HEK293 (cell line): ENCODE measurements around the gene CASKIN1.

Experiments used
- HOXA7 ChIP-seq: sonication (generic); formaldehyde crosslinking; IDR thresholded peaks from 2 replicates; pipeline ENCODE4 v1.8.1; 2022; ENCODE audit warnings: missing genetic modification reagents, borderline replicate concordance
- INSM2 ChIP-seq: fragments of 450-650 bp; formaldehyde crosslinking; IDR thresholded peaks from 2 replicates; pipeline ENCODE4 v1.5.1; 2016; ENCODE audit warnings: missing biosample characterization, missing genetic modification characterization
- OVOL3 ChIP-seq: fragments of 450-650 bp; formaldehyde crosslinking; IDR thresholded peaks from 2 replicates; pipeline ENCODE4 v1.5.1; 2016; ENCODE audit warnings: missing biosample characterization, missing genetic modification characterization
- REPIN1 ChIP-seq: fragments of 450-650 bp; formaldehyde crosslinking; IDR thresholded peaks from 2 replicates; pipeline ENCODE4 v1.5.1; 2017; ENCODE audit warnings: missing biosample characterization, missing genetic modification characterization, low read depth
- SALL2 ChIP-seq: fragments of 450-650 bp; formaldehyde crosslinking; IDR thresholded peaks from 2 replicates; pipeline ENCODE4 v1.5.0; 2017; ENCODE audit warnings: missing biosample characterization, mild to moderate bottlenecking, missing genetic modification characterization, borderline replicate concordance
- SCRT2 ChIP-seq: fragments of 450-650 bp; formaldehyde crosslinking; IDR thresholded peaks from 2 replicates; pipeline ENCODE4 v1.5.1; 2016; ENCODE audit warnings: missing biosample characterization, missing genetic modification characterization
- ZEB2 ChIP-seq: fragments of 450-650 bp; formaldehyde crosslinking; IDR thresholded peaks from 2 replicates; pipeline ENCODE4 v1.5.1; 2016; ENCODE audit warnings: missing biosample characterization, missing genetic modification characterization
- ZFP3 ChIP-seq: fragments of 450-650 bp; formaldehyde crosslinking; IDR thresholded peaks from 2 replicates; pipeline ENCODE4 v1.5.1; 2016; ENCODE audit warnings: low read depth, missing biosample characterization, missing genetic modification characterization
- ZNF132 ChIP-seq: fragments of 450-650 bp; formaldehyde crosslinking; IDR thresholded peaks from 2 replicates; pipeline ENCODE4 v1.5.1; 2017; ENCODE audit warnings: missing biosample characterization, missing genetic modification characterization, borderline replicate concordance
- ZNF133 ChIP-seq: fragments of 450-650 bp; formaldehyde crosslinking; IDR thresholded peaks from 2 replicates; pipeline ENCODE4 v1.5.1; 2016; ENCODE audit warnings: missing biosample characterization, missing genetic modification characterization
- ZNF214 ChIP-seq: fragments of 450-650 bp; formaldehyde crosslinking; IDR thresholded peaks from 2 replicates; pipeline ENCODE4 v1.5.1; 2017; ENCODE audit warnings: missing biosample characterization, mild to moderate bottlenecking, missing genetic modification characterization, borderline replicate concordance
- ZNF221 ChIP-seq: fragments of 450-650 bp; formaldehyde crosslinking; IDR thresholded peaks from 2 replicates; pipeline ENCODE4 v1.5.1; 2017; ENCODE audit warnings: missing biosample characterization, missing genetic modification characterization, borderline replicate concordance
- ZNF223 ChIP-seq: fragments of 450-650 bp; formaldehyde crosslinking; IDR thresholded peaks from 2 replicates; pipeline ENCODE4 v1.5.1; 2016; ENCODE audit warnings: missing biosample characterization, missing genetic modification characterization
- ZNF248 ChIP-seq: fragments of 450-650 bp; formaldehyde crosslinking; IDR thresholded peaks from 2 replicates; pipeline ENCODE4 v1.5.1; 2017; ENCODE audit warnings: missing biosample characterization, missing genetic modification characterization
- ZNF280C ChIP-seq: fragments of 450-650 bp; formaldehyde crosslinking; IDR thresholded peaks from 2 replicates; pipeline ENCODE4 v1.5.1; 2016; ENCODE audit warnings: missing biosample characterization, missing genetic modification characterization
- ZNF398 ChIP-seq: fragments of 450-650 bp; formaldehyde crosslinking; IDR thresholded peaks from 2 replicates; pipeline ENCODE4 v1.5.1; 2017; ENCODE audit warnings: missing biosample characterization, missing genetic modification characterization
- ZNF433 ChIP-seq: fragments of 450-650 bp; formaldehyde crosslinking; IDR thresholded peaks from 2 replicates; pipeline ENCODE4 v1.5.1; 2016; ENCODE audit warnings: missing biosample characterization, missing genetic modification characterization, low read depth
- ZNF548 ChIP-seq: fragments of 450-650 bp; formaldehyde crosslinking; IDR thresholded peaks from 2 replicates; pipeline ENCODE4 v1.5.1; 2016; ENCODE audit warnings: missing biosample characterization, missing genetic modification characterization
- ZNF549 ChIP-seq: fragments of 450-650 bp; IDR thresholded peaks from 2 replicates; pipeline ENCODE4 v1.5.1; 2018; ENCODE audit warnings: missing biosample characterization, missing genetic modification characterization, mild to moderate bottlenecking, inconsistent platforms, moderate library complexity
- ZNF555 ChIP-seq: fragments of 450-650 bp; formaldehyde crosslinking; conservative IDR thresholded peaks from 2 replicates; pipeline ENCODE4 v1.5.1; 2017; ENCODE audit warnings: missing biosample characterization, mild to moderate bottlenecking, missing genetic modification characterization, inconsistent platforms
- ZNF585B ChIP-seq: fragments of 450-650 bp; formaldehyde crosslinking; IDR thresholded peaks from 2 replicates; pipeline ENCODE4 v1.5.1; 2016; ENCODE audit warnings: missing biosample characterization, missing genetic modification characterization
- ZNF596 ChIP-seq: fragments of 450-650 bp; IDR thresholded peaks from 2 replicates; pipeline ENCODE4 v1.5.0; 2018; ENCODE audit warnings: missing biosample characterization, mild to moderate bottlenecking, missing genetic modification characterization, moderate library complexity
- ZNF621 ChIP-seq: fragments of 450-650 bp; formaldehyde crosslinking; IDR thresholded peaks from 2 replicates; pipeline ENCODE4 v1.5.1; 2017; ENCODE audit warnings: missing biosample characterization, missing genetic modification characterization
- ZNF623 ChIP-seq: fragments of 450-650 bp; formaldehyde crosslinking; IDR thresholded peaks from 2 replicates; pipeline ENCODE4 v1.5.1; 2016; ENCODE audit warnings: missing biosample characterization, missing genetic modification characterization
- ZNF629 ChIP-seq: fragments of 450-650 bp; formaldehyde crosslinking; IDR thresholded peaks from 2 replicates; pipeline ENCODE4 v1.5.1; 2017; ENCODE audit warnings: missing biosample characterization, missing genetic modification characterization
- ZNF654 ChIP-seq: fragments of 450-650 bp; formaldehyde crosslinking; IDR thresholded peaks from 2 replicates; pipeline ENCODE4 v1.5.1; 2016; ENCODE audit warnings: low read depth, missing biosample characterization, missing genetic modification characterization
- ZNF707 ChIP-seq: fragments of 450-650 bp; formaldehyde crosslinking; IDR thresholded peaks from 2 replicates; pipeline ENCODE4 v1.5.1; 2016; ENCODE audit warnings: missing biosample characterization, missing genetic modification characterization
- ZNF768 ChIP-seq: fragments of 450-650 bp; formaldehyde crosslinking; IDR thresholded peaks from 2 replicates; pipeline ENCODE4 v1.5.1; 2018; ENCODE audit warnings: missing biosample characterization, mild to moderate bottlenecking, missing genetic modification characterization
- ZNF785 ChIP-seq: fragments of 450-650 bp; formaldehyde crosslinking; IDR thresholded peaks from 2 replicates; pipeline ENCODE4 v1.5.1; 2016; ENCODE audit warnings: missing biosample characterization, missing genetic modification characterization
- ZNF837 ChIP-seq: fragments of 450-650 bp; formaldehyde crosslinking; IDR thresholded peaks from 2 replicates; pipeline ENCODE4 v1.5.1; 2016; ENCODE audit warnings: missing biosample characterization, missing genetic modification characterization
- TF ChIP-seq, protein P1 (sequence below): fragments of 450-650 bp; formaldehyde crosslinking; IDR thresholded peaks from 2 replicates; pipeline ENCODE4 v1.5.1; 2017; ENCODE audit warnings: missing biosample characterization, missing genetic modification characterization

Gene CASKIN1

DNA sequence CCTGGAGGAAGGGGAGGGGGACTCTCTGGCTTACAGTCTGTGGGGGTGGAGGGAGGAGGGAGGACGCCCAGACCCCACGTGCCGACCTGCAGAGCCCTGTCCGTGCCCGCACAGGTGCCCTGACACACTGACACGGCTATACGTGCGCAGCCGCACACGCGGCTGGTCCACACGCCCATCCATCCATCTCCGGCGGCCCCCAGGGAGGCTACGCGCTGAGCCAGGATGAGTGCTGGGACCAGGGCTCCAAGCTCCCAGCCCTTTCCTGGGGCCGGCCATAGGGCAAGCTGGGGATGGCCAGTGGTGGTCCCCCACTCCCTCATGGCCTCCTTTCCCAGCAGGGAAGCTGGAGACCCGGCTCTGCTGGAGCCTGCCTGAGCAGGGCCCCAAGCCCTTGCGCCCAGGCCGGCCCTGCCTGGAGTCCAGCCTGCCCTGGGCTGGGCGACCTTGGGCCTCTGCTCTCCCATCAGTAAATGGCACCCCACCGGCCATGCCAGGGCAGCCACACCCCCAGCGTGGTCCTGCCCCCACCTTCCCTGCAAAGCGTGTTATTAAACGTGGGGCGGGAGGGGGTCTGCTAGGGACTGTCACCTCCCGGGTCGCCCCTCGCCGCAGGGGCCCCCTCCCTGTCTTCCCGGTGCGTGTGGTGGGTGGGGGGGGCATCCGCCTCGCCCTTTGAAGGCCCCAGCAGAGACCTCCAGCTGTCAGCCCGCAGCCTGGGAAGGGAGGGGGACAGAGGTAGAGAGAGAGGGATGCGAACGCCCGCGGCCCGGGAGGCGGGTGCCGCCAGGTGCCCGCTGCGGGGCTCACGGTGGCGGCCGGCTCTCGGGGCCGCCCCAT is 863 bp downstream of the CASKIN1 start (continued):
- no peak for TF ChIP-seq ZNF548
- TF ChIP-seq ZNF785 (tag by site-specific recombination): no peak
- no peak for TF ChIP-seq ZNF280C (tag by site-specific recombination)
- no peak for TF ChIP-seq ZNF707 (tag by site-specific recombination)
- TF ChIP-seq, protein P1, sequence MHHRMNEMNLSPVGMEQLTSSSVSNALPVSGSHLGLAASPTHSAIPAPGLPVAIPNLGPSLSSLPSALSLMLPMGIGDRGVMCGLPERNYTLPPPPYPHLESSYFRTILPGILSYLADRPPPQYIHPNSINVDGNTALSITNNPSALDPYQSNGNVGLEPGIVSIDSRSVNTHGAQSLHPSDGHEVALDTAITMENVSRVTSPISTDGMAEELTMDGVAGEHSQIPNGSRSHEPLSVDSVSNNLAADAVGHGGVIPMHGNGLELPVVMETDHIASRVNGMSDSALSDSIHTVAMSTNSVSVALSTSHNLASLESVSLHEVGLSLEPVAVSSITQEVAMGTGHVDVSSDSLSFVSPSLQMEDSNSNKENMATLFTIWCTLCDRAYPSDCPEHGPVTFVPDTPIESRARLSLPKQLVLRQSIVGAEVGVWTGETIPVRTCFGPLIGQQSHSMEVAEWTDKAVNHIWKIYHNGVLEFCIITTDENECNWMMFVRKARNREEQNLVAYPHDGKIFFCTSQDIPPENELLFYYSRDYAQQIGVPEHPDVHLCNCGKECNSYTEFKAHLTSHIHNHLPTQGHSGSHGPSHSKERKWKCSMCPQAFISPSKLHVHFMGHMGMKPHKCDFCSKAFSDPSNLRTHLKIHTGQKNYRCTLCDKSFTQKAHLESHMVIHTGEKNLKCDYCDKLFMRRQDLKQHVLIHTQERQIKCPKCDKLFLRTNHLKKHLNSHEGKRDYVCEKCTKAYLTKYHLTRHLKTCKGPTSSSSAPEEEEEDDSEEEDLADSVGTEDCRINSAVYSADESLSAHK (tag by site-specific recombination): no peak
- TF ChIP-seq ZNF621 (tag by site-specific recombination): no peak
- TF ChIP-seq ZFP3 (tag by site-specific recombination): no peak
- TF ChIP-seq ZNF623 (tag by site-specific recombination): no peak
- no peak for TF ChIP-seq ZNF555 (tag by site-specific recombination)
- TF ChIP-seq ZNF768 (tag by site-specific recombination): no peak
- TF ChIP-seq ZEB2 (tag by site-specific recombination): no peak
- TF ChIP-seq ZNF596: no peak
- TF ChIP-seq ZNF398 (tag by site-specific recombination): peak; percentile 68
- no peak for TF ChIP-seq ZNF248 (tag by site-specific recombination)
- no peak for TF ChIP-seq ZNF549 (tag by site-specific recombination)
- no peak for TF ChIP-seq ZNF629 (tag by site-specific recombination)
- no peak for TF ChIP-seq ZNF585B (tag by site-specific recombination)
- no peak for TF ChIP-seq INSM2 (tag by site-specific recombination)
- no peak for TF ChIP-seq ZNF654 (tag by site-specific recombination)
- no peak for TF ChIP-seq REPIN1 (tag by site-specific recombination)
- no peak for TF ChIP-seq ZNF132 (tag by site-specific recombination)
- TF ChIP-seq SALL2 (tag by site-specific recombination): no peak
- no peak for TF ChIP-seq ZNF221 (tag by site-specific recombination)
- no peak for TF ChIP-seq ZNF223 (tag by site-specific recombination)
- TF ChIP-seq HOXA7 (CRISPR knock-in tag): no peak
- TF ChIP-seq ZNF214 (tag by site-specific recombination): no peak
- no peak for TF ChIP-seq ZNF433 (tag by site-specific recombination)
- no peak for TF ChIP-seq OVOL3 (tag by site-specific recombination)
- no peak for TF ChIP-seq SCRT2
- no peak for TF ChIP-seq ZNF837 (tag by site-specific recombination)
- TF ChIP-seq ZNF133: no peak
